NK-92 treated with Interleukin-12 subunit alpha and Interleukin-12 subunit beta, amount 100 ng/mL, for 24 hours (cell line): Measurements from ENCODE around the gene PAF1.
"Not testable (repeated sequence)": the region's sequence is repeated elsewhere in the genome, so short reads cannot be mapped to it uniquely, and the experiment has no call there.

Experiments
- DNase-seq: peaks from one replicate; lab custom pipeline; 2025; lab: John Stamatoyannopoulos, UW

The PAF1 gene

DNA sequence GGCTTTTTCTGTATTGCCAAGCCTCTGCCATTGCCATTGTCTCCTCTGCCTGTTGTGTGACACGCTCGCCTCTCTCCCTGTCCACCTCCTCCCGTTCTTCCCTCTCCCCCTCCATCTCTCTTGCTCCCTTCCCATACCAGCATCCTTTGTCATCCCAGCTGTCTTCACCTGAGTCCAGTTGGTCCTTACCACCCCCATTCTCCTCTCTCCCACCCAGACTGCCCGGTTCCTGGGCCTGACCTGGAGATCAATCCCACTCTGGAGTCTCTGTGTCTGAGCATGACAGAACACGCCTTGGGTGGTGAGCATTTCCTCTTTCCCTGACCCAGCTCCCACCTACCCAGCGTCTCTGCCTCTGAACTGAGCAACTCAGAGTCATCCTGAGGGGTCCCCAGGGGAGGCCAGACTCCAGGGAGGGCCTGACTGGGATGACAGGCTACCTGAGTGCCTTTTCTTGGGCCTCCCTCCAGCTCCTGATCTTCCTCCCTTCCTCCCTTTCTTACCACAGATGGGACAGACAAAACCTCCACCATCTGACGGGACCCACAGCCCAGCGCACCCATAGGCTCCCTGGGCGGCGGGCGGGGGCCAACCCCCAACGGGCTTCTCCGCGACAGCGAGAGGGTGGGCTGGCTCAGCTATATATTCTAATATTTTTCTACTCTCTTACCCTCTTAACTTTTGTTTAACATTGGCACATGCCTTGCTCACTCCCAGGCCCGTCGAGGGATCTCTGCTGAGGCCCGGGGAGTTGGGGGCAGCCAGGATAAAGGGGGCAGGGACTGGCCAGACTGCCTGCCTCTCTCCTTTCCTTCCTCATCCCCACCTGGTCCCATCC lies 7.7 kb downstream of the PAF1 start:
- DNase-seq, result no peak

DNA sequence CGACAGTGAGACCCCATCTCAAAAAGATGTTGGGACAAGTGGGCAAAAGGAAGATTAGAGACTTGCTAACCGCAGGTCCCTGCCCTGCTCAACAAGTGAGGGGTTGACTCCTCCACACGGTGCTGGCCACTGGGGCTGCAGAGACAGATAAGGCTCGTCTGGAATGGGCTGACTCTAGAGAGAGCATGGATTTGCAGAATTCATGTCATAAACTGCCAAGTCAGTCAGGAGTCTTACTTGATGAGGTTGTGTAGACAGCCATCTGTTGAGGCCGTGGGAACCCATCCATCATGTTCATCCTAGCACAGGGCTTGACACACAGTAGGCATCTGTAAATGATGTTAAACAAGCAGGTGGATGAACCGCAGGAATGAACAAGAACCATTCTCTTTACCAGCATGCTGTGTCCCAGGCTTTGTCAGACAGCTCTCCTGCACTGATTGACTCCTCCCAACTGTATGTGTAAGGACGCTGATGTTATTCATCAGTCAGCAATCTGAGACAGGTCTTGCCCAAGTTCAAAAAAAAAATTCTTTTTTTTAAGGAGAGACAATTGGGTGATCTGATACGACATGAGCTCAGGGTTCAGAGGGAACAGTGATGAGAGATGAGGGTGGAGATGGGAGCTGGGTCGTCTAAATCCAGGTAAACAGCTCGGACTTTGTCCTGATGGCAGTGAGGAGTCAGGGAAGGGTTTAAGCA lies 8.8 kb downstream of the PAF1 start:
- no peak for DNase-seq

DNA sequence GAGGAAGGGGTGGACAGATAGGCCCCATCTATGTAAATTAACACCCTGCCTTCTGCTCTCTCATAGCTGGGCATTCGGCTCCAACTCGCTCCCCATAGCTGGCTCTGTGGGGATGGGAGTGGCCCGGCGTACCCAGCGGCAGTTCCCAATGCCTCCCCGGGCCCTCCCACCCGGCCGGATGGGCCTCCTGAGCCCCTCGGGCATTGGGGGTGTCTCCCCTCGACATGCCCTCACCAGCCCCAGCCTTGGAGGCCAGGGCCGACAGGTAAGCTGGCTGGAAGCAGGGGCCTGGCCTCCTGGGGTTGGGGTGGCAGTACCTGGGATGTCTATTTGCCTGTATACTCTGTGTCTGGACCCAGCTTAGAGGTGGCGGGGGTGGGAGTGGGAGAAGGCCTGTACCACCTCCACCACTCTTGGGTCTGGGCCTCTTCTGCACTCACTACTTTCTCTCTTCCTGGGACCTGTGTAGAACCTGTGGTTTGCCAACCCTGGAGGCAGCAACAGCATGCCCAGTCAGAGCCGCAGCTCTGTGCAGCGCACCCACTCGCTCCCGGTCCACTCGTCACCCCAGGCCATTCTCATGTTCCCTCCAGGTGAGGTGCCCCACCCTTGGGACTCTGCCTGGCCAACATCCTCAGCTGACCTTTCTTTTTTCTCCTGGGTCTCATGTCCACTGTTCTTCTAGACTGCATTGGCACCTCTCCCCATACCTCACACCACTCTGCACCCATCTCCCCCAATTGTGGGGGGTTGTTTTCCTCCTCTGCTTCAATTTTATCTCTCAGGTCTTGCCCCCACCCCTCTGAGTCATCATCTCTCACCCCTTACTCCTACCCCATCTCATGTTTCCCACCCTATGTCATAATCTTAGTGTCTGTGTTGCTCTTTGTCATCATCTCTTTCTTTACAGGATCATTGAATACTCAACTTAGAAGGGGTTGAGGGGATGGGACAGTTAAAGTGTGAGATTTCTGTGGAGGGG lies 10.1 kb downstream of the PAF1 start:
- DNase-seq, result no peak

DNA sequence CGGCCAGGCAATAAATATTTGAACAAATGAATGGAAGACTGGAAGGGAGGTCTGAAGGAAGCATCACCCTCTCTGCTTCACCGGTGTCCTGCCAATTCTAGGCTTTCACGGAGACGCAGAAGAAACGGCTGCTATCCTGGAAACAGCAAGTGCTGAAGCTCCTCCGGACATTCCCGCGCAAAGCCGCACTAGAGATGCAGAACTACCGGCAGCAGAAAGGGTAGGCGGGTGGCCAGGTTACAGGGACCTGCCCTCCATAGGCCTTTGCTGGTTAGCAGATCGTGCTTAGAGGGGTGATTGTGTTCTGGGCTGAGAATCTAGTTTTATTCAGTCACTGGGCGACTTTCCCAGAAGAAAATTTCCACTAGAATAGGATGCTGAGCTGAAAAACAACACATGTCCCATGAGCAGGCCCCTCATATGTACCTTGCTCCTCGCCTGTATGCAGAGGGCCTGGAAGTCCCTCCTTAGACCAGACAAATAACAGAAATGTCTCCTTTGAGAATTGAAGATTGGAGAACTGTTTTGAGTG lies 11.0 kb downstream of the PAF1 start:
- no peak for DNase-seq

DNA sequence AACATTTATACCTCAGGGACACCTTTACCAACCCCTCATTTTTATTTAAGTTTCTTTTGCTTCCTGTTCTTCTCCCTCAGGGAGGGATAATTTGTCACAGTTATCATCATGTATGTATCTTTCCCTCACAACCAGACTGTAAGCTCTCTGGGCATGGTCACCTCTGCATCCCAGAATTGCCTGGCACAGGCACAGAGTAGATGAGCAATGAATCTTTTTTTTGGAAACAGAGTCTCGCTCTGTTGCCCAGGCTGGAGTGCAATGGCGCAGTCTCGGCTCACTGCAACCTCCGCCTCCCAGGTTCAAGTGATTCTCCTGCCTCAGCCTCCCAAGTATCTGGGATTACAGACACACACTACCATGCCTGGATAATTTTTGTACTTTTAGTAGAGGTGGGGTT lies 11.5 kb downstream of the PAF1 start:
- not testable (repeated sequence) for DNase-seq

DNA sequence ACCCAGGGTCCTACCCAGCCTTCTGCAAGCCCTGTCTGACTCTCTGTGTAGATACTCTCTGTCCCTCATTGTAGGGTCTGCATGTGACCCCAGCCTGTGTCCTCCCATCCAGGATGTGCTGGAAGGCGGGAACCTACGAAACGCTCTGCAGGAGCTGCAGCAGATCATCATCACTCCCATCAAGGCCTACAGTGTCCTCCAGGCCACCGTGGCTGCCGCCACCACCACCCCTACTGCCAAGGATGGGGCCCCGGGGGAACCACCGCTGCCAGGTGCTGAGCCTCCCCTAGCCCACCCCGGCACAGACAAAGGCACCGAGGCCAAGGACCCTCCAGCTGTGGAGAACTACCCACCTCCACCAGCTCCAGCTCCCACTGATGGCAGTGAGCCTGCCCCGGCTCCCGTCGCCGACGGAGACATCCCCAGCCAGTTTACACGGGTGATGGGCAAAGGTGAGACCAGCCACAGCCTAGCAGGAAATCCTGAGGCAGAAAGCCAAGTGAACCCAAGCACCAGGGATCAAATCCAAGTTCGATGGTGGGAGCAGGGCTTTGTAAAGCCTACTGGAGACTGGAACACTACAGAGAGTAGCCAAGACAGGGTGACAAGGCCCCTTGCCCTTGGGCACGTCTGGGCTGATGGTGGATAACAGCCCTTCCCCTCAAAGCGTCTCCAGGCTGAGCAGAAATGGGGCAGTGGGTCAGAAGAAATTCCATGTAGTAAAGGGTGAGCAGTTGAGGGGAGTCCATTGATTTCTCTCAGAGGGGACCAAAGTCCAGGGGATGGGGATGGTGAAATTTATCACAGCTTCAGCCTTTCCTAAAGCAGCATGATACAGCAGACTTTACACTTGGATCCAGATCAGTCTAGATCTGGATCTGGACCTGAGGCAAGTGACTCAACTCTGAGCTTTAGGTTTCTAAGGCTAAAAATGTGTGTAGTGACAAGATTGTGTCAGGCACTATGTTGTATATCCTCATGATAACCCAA lies 13.2 kb downstream of the PAF1 start:
- DNase-seq, result no peak

DNA sequence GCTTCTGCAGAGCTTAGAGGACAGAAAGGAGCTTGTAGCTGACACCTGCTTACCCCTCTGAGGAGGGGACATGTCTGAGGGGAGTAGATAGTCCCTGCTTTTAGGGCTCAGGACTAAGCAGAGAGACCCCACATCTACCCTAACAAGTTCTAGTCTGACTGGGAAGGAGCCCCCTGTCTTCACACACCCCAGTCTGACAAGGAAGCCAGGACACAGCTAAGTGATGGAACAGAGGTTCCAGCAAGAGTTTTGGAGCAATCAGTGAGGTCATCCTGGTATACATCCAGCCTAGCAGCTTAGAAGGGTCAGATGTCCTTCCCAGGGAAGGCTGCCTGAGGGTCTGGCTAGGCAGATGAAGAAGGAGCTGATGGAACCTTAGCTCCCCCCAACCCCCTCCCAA lies 15.0 kb downstream of the PAF1 start:
- no peak for DNase-seq

DNA sequence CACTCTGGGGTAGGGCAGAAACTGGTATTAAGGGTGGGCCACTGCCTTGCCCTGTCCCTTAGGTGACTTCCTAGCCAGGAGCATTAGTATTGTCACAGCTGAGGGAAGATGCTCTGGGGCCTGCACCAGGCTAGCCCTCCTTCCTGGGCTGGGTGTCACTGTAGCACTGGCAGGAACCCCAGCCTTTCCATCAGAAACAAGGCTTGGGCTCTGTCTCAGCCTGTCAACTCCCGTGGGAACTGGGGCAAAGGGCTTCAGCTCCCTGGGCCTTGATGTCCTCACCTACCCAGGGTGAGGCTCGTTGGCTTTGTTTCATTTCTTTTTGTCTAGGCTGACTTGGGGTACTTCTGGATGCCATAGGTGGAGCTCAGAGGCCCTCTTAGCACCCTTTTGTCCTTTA lies 18.0 kb downstream of the PAF1 start:
- DNase-seq, result no peak

DNA sequence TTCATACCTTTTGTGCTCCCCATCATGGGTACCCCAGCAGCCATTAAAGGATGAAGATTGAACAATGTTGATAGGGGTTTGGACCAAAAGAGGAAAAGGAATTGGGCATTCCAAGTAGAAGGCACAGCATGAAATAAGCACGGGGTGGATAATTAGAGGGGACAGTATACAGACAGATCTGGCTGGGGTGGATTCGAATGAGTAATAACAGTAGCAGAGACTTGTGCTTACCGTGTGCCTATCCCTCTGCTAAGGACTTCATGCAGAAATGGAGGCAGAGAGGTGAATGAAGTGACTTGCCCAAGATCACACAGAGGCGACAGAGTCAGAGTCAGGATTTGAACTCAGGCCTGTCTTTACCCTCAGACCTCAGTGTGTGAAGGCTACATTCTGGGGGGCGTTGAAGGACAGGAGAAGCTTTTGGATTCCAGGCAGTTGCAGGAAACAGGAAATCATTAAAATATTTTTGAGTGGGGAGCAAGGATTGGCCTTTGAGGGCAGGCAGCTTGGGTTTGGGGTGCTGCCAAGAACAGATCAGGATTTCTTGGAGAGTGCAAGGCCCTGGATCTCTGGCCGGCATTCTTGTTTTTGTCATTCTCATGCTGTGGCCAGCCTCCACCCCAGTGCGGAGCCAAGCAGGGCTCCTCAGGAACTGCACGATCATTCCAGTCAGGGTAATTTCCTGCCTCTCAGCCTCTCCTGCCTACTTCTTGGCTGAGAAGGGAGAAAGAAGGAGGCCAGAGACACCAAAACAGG lies 18.7 kb downstream of the PAF1 start:
- DNase-seq, result no peak

DNA sequence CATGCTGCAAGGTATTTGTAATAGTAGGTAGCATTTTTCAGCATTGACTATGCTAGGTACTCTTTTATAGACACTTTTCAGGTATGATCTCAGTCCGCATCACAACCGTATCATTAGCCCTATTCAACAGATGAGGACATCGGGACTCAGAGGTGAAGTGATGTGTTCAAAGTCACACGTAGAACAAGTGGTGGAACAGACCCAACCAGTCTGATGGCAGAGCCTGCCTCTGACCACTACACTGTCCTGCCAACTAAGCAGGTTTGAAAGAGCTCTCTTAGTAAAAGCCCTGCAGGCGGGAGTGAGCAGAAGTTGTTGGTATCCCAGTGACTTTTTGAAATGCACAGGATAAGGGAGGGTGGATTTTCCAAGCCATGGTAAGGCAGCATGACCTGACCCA lies 20.2 kb downstream of the PAF1 start:
- no peak for DNase-seq

DNA sequence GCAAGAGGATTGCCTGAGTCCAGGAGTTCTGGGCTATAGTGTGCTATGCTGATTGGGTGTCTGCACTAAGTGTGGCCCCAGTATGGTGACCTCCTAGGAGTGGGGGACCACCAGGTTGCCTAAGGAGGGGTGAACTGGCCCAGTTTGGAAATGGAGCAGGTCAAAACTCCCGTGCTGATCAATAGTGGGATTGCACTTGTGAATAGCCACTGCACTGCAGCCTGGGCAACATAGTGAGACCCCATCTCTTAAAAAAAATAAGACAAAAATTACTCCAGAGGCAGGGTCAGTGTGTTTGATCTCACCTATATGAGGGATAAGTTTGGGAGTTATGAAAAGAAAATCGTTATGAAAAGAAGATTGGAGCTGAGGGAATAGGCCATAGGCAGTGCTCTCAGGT lies 21.7 kb downstream of the PAF1 start:
- no peak for DNase-seq

DNA sequence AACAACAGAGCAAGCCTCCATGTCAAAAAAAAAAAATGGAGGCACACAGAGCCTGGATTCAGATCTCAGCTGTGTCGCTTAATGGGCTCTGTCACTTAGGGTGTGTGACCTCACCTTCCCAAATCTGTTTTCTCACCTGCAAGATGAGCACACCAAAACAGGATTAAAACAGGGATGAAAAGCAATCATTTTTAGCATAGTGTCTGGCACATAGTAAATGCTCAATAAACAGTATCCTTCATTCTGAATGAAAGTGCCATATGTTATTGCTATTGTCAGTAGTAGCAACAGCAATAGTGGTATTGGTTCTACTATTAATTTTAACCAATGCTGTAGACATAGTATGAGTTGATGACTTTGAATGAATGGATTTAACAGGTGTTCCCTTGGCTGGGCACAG lies 25.4 kb downstream of the PAF1 start:
- DNase-seq, result no peak

DNA sequence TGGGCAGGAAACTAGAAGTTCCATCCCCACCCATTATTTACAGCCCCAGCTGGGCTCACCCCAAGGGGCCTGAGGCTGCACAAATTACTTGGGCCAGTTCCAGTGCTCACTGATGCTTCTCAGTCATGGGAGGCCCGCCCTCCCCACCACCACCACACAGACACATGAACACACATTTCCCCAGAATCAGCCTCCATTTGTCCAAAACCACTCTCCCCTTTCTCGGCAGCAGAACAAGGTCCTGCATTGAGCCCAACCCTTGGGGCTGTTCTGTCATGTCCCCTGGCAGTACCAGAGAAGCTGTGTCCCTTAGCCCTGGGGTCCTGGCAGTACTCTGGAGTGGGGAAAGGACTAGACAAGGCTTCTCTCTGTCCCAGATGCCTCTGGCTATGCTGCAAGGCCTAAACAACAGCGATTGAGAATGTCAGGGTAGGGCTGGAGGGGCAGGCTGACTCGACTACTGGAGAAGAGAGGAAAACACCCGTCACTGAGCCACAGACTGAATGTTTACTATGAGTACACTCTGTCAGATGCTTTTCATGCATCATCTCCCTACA lies 26.9 kb downstream of the PAF1 start:
- no peak for DNase-seq

DNA sequence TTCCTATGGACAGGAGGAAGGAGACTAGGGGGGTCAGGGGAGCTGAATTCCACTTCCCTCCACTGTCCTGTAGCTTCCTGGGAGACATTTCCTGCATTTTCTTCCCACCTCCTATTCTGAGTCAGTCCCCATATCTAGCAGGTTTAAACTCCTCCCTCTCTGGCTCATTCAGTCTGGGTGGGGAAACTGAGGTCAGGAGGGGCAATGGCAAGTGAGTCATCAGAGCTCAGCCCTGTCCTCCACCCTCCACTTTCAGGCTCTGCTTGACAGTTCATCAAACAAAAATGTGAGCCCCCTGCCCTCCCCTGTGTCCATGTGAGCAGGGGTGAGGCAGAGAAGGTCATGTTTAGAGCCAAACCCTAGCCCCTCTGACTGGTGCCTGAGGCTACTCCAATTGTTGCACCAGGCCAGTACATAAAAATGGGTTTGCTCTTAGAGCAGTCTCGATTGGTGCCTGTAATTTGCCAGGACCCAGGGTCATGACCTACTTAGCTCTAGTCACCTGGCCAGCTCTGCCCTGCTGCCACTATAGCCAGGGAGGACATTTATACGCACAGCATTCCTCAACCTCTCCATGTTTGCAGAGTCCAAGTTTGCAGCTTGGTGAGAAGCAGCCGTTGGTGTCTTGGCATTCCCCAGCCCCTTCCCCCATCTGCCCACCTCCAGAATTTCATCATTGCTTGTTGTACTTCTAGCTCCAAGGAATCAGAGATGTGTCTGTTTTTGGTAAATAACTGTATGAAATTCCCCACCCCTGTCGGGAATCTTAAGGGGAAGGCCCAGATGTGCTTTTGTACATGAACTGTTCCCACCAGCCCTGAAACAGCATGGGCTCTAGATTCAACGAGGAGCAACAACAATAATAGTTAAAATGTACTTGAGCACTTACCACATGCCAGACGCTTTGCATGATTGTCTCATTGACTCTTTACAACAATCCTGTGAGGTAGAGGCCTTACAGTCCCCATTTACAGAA lies 27.9 kb downstream of the PAF1 start:
- DNase-seq, result no peak

DNA sequence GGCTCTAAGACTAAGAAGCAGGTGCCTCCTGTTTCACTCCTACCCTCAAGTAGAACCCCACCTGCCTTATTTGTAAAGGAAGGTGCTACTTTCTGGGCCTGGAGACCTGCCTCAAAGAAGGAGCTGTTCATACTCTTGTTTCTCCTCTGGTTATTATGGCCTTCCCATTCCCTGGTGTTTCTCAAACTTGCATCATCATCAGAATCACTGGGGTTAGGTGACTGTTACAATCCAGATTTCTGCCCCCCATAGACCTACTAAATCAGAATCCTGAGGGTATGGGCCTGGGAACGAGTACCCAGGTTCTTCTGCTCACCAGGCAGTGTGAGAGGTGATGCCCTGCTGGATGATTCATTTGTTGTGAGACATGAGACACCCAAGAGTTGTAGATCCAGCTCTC lies 30.3 kb downstream of the PAF1 start:
- no peak for DNase-seq

DNA sequence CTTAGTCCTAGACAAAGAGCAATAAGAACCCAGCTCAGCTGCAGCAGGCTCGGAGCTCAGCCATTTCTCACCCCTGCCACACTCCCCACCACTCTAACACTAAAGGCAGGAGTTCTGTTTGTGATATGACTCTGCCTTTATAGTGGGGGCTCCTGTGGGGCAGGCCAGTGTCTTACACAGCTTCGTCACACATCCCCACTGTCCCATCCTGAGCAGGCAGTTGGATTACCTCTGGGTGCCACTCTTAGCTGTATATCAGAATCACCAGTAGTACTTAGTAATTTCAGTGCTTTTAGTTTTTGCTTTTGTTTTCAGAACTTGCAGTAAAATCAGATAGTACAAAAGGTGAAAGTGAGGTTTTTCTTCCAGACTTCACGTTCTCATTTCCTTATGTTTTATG lies 31.9 kb downstream of the PAF1 start:
- no peak for DNase-seq

DNA sequence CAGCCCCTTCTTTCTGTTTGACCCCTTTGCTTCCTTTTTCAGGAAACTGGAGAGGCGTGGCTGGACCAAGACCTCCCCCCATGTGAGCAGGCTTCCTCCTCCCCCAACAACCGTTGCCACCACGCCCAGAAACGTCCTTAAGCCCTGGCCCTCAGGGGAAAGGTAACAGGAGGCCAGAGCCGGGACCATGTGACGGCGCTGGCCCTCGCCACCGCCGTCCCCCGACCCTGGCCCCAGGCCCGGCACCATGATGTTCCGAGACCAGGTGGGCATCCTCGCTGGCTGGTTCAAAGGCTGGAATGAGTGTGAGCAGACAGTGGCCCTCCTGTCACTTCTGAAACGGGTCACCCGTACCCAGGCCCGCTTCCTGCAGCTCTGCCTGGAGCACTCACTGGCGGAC lies 34.3 kb downstream of the PAF1 start:
- no peak for DNase-seq

DNA sequence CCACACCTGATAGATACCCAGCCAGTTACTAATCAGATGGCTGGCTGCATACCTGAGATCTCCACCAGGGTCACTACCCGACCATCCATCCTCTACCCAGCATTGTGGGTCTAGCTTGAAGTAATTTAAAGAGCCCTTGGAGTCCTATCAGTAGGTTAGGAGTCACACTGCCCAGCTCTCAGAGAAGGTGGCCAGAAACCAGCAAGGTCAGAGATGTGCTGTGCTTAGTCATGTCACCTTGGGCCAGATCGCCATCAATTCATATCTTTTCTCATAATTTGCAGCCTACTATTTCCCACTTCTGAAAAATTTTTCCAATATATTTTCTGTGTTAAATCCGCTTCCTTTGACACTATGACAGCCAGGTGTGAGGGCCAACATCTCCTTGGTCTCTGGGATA lies 34.8 kb downstream of the PAF1 start:
- no peak for DNase-seq

DNA sequence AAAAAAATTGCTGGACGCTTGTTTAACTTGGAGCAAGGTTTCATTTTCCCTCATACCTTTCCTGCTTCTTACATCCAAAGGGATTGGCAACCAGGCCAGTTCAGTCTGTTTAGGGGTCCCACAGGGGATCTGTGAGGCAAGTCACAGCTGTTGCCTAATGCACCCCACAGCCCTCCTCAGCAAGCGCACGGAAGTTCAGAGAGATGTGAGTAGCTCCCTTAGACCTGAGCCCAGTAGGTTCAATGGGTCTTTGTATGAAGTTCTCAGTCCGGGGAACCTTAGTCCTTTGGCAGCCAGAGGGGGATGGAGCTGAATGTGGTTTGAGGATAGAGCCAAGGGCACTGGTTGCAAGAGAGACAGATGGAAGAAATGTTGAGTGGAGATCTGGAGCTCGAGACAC lies 35.7 kb downstream of the PAF1 start:
- no peak for DNase-seq
